ENCODE data around the gene CD300E.
"Not testable (repeated sequence)": the region's sequence is repeated elsewhere in the genome, so short reads cannot be mapped to it uniquely, and the experiment has no call there.

CD300E gene

DNA sequence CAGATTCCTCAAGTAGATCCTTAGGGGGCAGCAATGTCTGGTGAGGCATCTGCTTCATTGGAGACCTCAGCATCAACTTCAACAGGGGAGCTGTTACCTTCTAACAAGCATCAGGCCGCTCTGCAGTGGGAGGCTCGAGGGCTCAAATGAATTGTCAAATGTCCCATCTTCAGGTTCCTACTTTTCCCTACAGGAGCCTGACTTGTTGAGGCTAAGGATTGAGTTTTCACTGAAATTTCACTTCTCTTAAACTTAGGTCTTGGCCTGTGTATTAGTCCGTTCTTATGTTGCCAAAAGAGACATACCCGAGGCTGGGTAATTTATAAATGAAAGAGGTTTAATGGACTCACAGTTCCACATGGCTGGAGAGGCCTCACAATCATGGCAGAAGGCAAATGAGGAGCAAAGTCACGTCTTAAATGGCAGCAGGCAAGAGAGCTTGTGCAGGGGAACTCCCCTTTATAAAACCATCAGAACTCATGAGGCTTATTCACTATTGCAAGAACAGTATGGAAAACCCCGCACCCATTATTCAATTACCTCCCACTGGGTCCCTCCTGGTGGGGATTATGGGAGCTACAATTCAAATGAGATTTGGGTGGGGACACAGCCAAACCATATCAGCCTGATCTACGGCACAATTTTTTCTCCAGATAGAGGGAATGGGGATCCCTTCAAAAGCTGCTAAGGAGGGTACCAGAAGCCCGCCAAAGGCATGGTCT, 26.3 kb downstream of the CD300E start:
- no peak for DNase-seq

DNA sequence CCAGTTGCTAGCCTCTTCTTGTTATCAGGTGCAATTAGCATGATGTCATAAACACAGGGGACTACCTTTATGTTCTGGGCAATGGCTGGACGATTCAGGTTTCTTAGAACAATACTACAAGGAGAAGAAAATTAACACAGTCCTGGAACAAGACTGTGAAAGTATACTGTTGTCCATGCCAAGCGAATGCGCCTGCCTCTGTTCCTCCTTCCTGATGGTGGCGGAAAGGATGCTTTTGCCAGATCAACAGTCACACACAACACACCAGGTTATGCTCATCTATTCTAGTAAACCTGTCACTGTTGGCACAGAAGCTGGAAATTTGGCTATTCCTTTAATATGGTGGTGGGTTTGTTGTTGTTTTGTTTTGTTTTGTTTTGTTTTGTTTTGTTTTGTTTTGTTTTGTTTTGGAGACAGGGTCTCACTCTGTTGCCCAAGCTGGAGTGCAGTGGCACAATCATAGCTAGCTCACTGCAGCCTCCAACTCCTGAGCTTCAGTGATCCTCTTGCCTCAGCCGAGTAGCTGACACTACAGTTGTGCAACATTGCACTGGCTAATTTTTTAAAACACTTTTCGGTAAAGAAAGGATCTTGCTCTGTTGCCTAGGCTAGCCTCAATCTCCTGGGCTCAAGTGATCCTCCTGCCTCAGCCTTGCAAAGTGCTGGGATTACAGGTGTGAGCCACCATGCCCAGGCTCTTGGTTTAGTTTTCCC, 28.3 kb downstream of the CD300E start:
- DNase-seq = no peak

DNA sequence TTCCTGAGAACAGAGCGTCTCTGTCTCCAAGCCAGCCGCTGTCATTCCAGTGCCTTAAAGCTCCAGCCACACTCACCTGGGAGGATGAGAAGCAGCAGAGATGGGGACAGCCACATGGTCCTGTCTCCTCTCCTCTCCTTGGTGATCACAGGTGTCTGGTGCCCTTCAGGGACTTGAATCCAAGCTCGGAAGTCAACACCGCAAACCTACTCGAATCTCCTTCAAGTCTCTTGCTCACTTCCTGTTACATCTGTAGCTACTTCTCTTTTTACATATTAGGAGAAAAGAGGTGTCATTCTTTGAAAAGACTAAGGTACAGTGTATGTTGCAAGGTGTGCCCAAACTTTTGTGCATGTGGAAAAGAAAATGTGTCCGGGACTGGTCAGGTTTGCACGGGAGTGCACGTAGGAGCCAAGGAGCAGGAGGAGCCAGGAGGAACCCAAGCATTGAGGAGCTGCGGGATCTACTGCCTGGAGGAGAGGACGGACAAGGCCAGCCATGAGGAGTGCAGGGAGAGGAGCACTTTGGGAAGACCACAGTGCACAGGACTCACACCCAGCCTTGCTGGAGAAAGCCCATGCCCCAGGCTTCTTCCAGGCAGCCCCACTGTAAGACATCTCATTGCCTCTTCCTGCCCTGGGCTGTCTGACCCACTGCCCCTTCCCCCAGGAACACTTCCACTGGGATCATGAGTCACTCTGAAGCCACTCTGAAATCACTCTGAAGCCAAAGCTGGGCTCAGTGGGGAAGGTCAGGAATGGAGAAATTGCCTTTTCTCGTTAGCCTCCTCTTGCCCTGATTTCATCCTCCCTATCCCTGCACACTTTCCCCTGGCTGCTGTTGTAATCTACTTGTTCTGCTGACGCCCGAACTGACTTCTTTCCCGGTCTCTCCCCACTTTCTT, 31.2 kb downstream of the CD300E start, which contains the start of gene CD300LD:
Gene CD300LD, minus strand, starts transcription at position 197 of the 904 bp plus-strand sequence. Its CDS starts 81 bp downstream, at position 116.
- no peak for DNase-seq

DNA sequence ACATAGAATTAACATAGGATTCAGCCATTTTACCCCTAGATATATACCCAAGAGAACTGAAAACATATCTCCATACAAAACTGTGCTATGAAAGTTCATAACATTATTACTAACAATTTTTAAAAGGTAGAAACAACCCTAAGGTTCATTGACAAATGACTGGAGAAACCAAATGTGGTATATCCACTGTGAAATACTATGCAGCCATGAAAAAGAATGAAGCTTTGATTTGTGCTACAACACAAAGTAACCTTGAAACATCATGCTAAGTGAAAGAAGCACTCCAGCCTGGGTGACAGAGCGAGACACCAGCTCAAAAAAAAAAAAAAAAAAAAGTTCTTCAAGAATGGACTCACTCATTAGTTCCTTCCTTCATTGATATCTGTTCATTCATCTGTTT, 32.0 kb downstream of the CD300E start:
- no peak for DNase-seq

DNA sequence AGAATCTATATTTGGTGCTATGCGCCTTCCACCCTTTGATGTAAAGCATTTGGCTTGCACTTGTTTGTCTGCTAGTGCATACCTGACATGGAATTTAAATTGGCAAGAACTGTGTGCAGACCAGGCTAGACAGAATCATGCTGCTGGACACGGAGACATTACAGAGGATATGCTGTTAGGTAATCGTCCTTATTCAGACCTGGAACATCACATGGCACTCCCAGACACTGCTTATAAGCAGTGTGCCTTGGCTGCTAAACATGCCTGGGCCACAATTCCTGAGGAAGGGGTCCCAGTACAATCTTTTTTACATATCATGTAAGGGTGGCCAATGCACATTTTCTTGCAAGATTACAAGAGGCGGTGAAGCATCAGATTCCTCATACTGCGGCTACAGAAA, 37.8 kb downstream of the CD300E start:
- no peak for DNase-seq

DNA sequence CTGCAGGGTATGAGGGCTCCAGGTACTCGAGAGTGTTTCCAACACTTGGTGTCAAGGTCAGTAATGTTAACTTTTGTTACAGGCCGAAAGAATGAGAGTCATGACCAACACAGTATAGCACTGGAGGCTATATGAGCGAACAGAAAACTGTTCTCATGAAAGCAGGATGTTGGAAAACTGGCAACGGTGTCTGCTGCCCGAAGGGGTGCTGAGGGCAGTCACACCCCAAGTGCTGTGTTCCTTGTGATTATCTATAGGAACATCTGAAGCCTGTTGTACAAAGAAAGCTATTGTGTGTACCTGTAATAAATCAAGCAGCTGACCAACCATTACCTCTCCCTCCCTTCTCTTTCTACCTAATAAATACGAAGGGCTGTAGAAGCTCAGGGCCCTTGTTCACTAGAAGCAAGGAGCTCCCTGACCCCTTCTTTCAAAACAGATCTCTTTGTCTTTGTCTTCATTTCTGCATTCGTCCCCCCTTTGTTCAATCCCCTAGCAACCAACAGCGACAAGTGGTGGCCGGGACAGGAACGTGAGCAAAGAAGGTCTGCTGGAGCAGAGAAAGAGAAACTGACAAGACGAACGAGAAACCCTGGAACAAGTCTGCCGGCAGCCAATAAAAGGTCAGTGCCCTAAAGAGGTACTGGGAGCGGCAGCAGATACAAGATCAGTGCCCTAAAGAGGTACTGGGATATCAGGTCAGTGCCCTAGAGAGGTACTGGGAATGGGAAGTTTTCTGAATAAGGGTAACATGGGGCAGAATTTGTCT, 39.1 kb downstream of the CD300E start:
- DNase-seq = no peak

DNA sequence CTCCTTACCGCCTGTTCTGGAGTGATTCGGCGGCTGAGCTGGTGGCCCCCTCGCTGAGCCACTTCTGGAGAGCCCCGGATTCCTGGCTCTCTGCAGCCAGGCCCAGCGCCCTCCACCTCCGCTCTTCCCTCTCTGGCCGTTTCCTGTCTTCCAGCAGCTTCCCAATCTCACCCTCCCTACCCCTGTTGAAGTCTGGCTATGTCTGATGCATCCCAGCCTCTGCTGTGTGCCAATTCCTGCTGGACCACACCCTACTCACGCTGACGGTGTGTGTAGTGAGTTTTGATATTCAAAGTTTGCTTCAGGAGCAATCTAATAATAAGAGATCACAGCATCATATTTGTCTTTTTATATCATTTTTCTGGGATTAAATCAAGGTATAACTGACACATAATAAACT, 40.9 kb downstream of the CD300E start:
- DNase-seq = no peak

DNA sequence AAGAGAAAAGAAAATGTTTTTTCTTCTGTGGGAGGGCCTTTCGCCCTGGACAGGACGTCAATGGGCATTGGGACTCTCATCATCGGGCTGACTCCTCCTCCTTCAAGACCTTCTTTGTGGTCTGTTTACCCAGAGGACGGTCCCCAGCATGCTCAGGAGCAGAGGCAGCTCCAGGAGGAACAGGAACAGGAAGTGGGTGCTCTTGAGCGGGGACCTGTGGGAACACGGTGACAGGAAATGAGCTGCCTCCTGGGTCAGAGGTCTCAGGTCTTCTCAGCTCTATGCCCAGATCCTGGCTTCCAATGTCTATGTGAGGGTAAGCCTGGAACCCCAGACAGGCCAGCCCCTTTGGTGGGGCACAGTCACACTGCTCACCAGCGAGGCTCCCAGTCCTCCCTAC, 43.6 kb downstream of the CD300E start:
- DNase-seq = no peak

DNA sequence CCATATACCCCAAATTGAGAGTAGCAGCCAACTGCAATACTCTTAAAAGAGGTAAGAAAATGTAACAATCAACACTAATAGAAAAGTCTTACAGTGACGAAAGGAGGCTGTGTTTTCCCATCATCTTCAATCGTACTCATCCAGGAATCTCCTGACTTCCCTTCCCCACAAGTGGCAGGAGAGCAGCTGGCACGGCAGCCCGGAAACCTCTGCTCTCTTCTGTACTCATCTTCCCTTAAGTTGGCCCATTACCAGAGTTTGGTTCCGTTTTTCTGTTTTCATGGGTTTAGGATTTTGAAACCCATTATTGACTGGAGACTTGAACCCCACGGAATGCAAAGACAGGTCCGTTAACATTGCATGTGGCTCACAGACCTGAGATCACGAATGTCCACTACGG, 44.6 kb downstream of the CD300E start:
- DNase-seq = no peak

DNA sequence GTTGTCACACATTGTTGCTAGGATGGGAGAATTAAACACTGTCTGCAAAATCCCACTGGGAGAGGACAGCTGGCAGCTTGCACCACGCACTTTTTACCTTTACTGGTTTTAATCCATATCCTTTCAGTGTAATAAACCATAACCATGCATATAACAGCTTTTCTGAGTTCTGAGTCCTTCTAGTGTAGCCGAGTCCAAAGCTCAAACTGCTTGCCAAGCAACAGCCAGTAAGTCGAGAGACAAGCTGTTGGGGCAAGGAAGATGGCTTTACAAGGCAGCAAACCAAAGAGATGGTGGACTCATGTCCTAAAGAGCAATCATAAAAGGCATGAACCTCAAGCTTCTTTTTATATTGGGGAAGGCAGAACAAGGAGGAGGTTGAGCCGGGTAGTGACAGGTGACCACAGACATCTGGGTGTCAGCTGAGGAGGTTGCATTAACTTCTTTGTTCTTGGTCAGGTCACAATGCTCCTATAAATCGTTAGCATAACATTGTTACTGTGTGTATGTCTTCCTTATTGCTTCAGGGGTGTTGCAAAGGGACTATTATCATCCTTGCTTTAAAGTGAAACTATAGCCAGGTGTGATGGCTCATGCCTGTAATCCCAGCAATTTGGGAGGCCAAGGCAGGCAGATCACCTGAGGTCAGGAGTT, 48.9 kb downstream of the CD300E start:
- DNase-seq = no peak

DNA sequence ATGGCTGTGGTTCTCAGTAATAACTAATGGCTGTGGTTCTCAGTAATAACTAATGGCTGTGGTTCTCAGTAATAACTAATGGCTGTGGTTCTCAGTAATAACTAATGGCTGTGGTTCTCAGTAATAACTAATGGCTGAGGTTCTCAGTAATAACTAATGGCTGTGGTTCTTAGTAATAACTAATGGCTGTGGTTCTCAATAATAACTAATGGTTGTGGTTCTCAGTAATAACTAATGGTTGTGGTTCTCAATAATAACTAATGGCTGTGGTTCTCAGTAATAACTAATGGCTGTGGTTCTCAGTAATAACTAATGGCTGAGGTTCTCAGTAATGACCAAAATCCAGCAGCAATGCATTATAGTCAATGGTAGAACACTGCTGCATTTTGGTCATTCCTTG, 49.9 kb downstream of the CD300E start:
- not testable (repeated sequence) for DNase-seq

DNA sequence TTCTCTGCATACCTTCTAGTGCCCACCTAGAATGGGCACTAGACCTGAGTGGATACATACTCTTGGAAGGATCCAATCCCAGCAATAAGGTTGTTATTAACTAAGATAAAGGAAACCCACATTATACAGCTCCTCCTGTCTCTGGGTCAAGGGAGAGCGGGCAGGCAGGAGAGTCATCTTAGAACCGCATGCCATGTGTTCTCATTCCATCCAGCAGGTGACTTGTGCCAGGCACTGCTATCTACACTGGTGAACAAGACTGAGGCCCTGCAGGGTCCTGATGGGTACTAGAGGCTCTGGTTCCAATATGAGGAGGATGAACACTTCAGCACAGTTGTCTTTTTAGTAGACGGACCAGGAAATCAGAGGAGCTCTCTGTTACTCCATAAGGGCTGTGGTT, 50.4 kb downstream of the CD300E start:
- DNase-seq = no peak

DNA sequence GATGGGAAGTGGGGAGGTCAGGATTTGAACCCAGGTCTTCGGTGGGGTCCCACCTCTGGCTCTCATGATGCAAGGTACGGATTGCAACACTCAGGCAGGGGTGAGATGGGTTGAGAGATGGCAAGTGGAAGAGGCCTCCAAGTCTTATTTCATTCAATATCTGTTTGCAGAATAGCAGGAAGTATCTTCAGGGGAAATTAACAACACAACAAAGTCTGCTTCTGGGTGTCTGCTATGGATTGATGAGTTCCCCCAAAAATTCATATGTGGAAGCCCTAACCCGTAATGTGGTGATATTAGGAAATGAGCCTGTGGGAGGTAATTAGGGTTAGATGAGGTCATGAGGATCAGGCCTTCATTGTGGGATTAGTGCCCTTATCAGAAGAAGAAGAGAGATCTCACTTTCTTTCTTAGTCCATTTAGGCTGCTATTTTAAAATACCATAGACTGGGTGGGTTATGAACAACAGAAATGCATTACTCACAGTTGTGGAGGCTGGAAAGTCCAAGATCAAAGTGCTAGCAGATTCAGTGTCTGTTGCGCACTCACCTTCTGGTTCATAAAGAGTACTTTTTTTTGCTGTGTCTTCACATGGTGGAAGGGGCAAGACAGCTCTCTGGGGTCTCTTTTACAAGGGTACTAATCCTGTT, 51.8 kb downstream of the CD300E start:
- no peak for DNase-seq

DNA sequence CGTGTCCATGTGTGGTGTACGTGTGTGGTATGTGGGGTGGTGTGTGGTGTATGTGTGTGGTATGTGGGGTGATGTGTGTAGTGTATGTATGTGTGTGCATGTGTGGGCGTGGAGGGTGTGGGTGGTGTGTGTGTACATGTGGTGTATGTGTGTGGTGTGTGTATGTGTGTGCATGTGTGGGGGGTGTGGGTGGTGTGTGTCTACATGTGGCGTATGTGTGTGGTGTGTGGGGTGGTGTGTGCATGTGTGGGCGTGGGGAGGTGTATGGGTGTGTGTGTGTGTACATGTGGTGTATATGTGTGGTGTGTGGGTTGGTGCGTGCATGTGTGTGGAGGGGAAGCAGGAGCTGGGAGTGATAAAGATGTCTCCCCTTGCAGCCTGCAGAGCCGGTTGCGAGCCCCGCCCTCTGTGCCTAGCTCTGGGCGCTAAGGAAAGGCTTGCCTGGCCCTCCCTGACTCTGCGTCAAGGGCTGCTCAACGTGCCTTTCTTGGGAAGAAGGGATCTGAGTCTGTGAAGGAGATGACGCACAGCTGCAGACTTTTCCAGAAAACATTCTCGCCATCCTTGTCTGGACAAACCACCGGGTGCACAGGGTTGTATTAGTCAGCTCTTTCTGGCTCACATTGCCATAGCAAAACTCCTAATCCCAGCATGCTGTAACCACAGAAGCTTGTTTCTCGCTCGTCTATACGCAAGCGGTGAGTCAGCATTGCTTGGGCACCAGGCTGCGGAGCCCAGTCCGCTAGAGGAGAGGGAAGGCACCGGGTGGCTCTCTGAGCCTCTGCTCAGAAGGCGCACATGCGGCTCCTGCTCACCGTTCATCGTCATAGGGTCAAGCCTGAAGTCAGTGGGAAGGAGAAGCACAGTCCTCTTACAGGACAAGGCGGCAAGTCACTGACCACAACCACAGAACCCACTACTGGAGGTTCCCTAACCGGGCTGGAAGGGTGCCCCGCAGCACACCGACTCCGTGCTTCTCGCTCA, 54.2 kb downstream of the CD300E start:
- peak; percentile 35 to 52 for DNase-seq

DNA sequence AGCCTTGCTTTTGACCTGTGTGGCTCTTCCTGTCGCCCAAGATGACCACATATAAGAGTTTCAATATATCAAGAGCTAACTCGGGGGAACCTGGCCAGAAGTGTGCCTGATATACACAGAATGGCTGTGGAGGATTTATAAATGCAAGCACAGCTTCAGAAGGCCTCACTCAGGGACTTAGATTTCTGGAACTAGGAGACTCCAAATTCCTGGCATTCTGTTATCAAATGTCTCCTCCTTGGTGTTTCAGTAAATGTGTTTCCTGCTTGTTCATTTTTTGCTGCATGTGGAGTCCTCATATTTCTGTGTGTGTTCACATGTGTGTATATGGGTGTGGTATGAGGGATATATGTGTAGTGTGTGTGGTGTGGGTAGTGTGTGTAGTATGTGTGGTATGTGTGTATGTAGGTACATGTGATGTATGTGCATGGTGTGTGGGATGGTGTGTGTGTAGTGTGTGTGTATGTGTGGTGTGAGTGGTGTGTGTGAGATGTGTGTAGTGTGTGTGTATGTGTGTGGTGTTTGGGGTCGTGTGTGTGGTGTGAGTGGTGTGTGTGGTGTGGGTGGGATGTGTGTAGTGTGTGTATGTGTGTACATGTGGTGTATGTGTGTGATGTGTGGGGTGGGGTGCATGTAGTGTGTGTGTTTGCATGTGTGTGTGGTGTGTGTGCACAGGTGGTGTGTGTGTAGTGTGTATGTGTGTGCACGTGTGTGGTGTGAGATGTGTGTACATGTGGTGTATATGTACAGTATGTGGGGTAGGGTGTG, 55.2 kb downstream of the CD300E start:
- no peak for DNase-seq

DNA sequence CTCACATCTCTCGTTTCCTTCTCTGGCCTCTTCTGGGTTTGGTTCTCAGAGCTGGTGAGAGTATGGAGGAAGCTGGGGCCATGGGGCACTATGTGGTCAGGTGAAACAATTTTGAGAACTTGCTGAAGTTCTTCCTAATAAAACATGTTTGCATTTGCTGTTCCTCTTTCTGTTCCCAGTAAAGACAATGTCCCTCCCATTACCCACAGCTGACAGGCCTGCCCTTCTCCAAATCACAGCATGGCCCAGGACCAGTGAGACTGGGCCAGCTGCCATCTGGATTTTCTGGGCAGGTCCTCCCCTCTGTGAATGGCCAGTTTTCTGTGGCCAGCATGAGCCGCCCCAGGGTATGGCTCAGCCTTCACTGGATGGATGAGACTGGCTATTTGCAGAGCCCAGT, 56.1 kb downstream of the CD300E start, which contains the start of gene CD300H:
Gene CD300H, minus strand, starts transcription at position 113 of the 400 bp plus-strand sequence.
- DNase-seq = no peak

DNA sequence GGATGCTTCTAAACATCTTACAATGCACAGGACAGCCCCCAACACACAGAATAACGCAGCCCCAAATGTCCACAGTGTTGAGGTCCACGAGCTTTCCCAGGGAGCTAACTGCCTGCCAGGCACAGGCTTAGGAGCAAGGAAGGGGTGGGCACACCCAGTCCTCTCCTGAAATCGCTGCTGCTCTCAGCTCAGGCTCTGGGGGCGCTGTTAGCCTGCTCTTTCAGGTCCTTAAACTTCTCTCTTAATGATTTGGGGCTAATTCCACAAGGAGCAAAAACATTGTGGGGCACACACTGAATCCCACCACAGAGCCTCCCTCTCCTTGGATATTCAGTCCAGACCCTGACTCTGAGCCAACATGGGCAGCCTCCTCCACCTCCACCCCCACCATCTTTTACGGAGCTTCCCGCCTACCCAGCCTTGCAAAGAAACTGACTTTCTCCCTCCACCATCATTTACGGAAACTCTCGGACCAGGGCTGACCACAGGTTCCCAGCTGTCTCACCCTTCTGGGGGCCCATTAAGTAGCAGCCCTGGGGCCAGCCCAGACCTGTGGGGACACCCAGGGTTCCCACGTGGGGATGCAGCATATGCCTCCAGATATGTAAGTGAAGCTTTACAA, 57.3 kb downstream of the CD300E start:
- DNase-seq = peak; percentile 41 to 49

DNA sequence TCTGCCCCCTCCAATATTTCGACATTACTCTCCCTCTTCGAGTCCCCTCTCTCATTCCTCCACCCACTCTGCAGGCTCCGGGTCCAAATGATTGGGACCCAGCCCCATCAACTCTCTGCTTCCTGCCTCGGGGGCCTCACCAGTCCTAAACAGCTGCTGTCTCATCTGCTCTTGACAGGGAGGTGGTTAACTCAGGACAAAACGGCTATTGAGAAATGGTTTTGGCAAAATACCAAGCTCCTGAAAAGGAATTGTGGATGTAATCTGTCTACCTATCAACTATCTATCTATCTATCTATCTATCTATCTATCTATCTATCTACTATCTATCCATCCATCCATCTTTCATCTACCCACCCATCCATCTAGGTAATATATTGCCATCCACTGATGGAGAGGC, 58.4 kb downstream of the CD300E start:
- DNase-seq = no peak

DNA sequence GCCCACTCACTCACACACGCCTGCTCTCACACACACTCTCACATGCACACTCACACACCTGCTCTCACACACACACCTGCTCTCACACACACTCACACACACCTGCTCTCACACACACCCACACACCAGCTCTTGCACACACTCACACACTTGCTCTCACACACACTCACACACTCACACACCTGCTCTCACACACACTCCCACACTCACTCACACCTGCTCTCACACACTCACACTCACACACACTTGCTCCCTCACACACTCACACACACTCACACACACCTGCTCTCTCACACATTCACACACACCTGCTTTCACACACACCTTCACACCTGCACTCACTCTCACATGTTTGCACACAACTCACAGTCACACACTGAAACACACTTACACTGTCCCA, 60.2 kb downstream of the CD300E start:
- no peak for DNase-seq

Measured in activated CD4-positive, alpha-beta T cell treated with anti-CD3 and anti-CD28 coated beads, Interleukin-2, amount 50 U/mL, for 48 hours (primary cell).